HEK293 (cell line): Measurements from ENCODE around the gene APC2.

Experiments
- CTCF ChIA-PET: fragments of 350-600 bp; formaldehyde crosslinking; extraction: SDS; loops from one replicate; lab custom pipeline; 2021; ENCODE audit warnings: antibody characterized with exemption; lab: Yijun Ruan, JAX
- POLR2A ChIA-PET: fragments of 300-600 bp; formaldehyde crosslinking; extraction: SDS; loops from one replicate; lab custom pipeline; 2020; ENCODE audit warnings: antibody characterized with exemption, inconsistent platforms; lab: Yijun Ruan, JAX
- H3K27ac ChIP-seq: fragments of 200-500 bp; sonication (Bioruptor generic); 2 replicates; pipeline ENCODE4 v1.5.1; 2014; ENCODE audit warnings: low read depth, low read length, control low read depth, inconsistent platforms; ENCODE audit errors: extremely low read depth
- H3K36me3 ChIP-seq, 2 experiments: fragments of 200-500 bp in 1 of 2; sonication (Bioruptor generic) in 1 of 2; 1 replicate in 1 of 2; 2 replicates in 1 of 2; pipeline ENCODE4 v1.5.1; 2014 to 2017; ENCODE audit warnings: inconsistent platforms in 2 of 2, low read length in 2 of 2; ENCODE audit not compliant: control insufficient read depth in 2 of 2, insufficient read depth in 1 of 2
- H3K4me1 ChIP-seq: fragments of 200-500 bp; sonication (Bioruptor generic); 2 replicates; pipeline ENCODE4 v1.5.1; 2014; ENCODE audit warnings: mild to moderate bottlenecking, low read length, inconsistent platforms; ENCODE audit not compliant: control insufficient read depth, insufficient read depth
- H3K4me3 ChIP-seq: 2 replicates; pipeline ENCODE4 v1.5.1; 2011; ENCODE audit warnings: low read depth, mild to moderate bottlenecking, control low read depth, low read length, moderate library complexity
- H3K9me3 ChIP-seq: fragments of 200-500 bp; sonication (Bioruptor generic); 2 replicates; pipeline ENCODE4 v1.5.1; 2014; ENCODE audit warnings: low read depth, low read length, inconsistent platforms; ENCODE audit not compliant: control insufficient read depth, insufficient read depth
- GLIS1 ChIP-seq: fragments of 450-650 bp; formaldehyde crosslinking; IDR thresholded peaks from 2 replicates; pipeline ENCODE4 v1.5.1; 2016; ENCODE audit warnings: missing biosample characterization, missing genetic modification characterization
- KLF10 ChIP-seq: fragments of 450-650 bp; IDR thresholded peaks from 2 replicates; pipeline ENCODE4 v1.5.1; 2018; ENCODE audit warnings: missing biosample characterization, mild to moderate bottlenecking, missing genetic modification characterization
- KLF16 ChIP-seq: fragments of 450-650 bp; formaldehyde crosslinking; IDR thresholded peaks from 2 replicates; pipeline ENCODE4 v1.5.1; 2017; ENCODE audit warnings: missing biosample characterization, missing genetic modification characterization
- KLF8 ChIP-seq: fragments of 450-650 bp; formaldehyde crosslinking; IDR thresholded peaks from 2 replicates; pipeline ENCODE4 v1.5.1; 2016; ENCODE audit warnings: missing biosample characterization, missing genetic modification characterization
- SP7 ChIP-seq: fragments of 450-650 bp; formaldehyde crosslinking; IDR thresholded peaks from 2 replicates; pipeline ENCODE4 v1.5.1; 2016; ENCODE audit warnings: missing biosample characterization, missing genetic modification characterization
- YY1 ChIP-seq: fragments of 450-650 bp; formaldehyde crosslinking; IDR thresholded peaks from 2 replicates; pipeline ENCODE4 v1.5.1; 2018; ENCODE audit warnings: missing biosample characterization, missing genetic modification characterization
- ZBTB21 ChIP-seq: fragments of 450-650 bp; formaldehyde crosslinking; IDR thresholded peaks from 2 replicates; pipeline ENCODE4 v1.5.1; 2017; ENCODE audit warnings: missing biosample characterization, missing genetic modification characterization
- ZBTB49 ChIP-seq: fragments of 450-650 bp; formaldehyde crosslinking; IDR thresholded peaks from 2 replicates; pipeline ENCODE4 v1.5.1; 2016; ENCODE audit warnings: missing biosample characterization, missing genetic modification characterization, low read depth
- ZBTB6 ChIP-seq: fragments of 450-650 bp; formaldehyde crosslinking; IDR thresholded peaks from 2 replicates; pipeline ENCODE4 v1.5.1; 2017; ENCODE audit warnings: missing biosample characterization, missing genetic modification characterization
- ZIC2 ChIP-seq: fragments of 450-650 bp; formaldehyde crosslinking; IDR thresholded peaks from 2 replicates; pipeline ENCODE4 v1.5.1; 2016; ENCODE audit warnings: missing biosample characterization, missing genetic modification characterization
- ZNF114 ChIP-seq: fragments of 450-650 bp; formaldehyde crosslinking; IDR thresholded peaks from 2 replicates; pipeline ENCODE4 v1.5.0; 2017; ENCODE audit warnings: missing biosample characterization, missing genetic modification characterization
- ZNF174 ChIP-seq: fragments of 450-650 bp; formaldehyde crosslinking; IDR thresholded peaks from 2 replicates; pipeline ENCODE4 v1.5.0; 2017; ENCODE audit warnings: missing biosample characterization, mild to moderate bottlenecking, missing genetic modification characterization
- ZNF211 ChIP-seq: fragments of 450-650 bp; formaldehyde crosslinking; IDR thresholded peaks from 2 replicates; pipeline ENCODE4 v1.5.1; 2016; ENCODE audit warnings: low read depth, missing biosample characterization, missing genetic modification characterization
- ZNF26 ChIP-seq: fragments of 450-650 bp; formaldehyde crosslinking; IDR thresholded peaks from 2 replicates; pipeline ENCODE4 v1.5.1; 2016; ENCODE audit warnings: missing biosample characterization, missing genetic modification characterization
- ZNF311 ChIP-seq: fragments of 450-650 bp; formaldehyde crosslinking; IDR thresholded peaks from 2 replicates; pipeline ENCODE4 v1.5.1; 2017; ENCODE audit warnings: missing biosample characterization, missing genetic modification characterization, borderline replicate concordance
- ZNF335 ChIP-seq: fragments of 450-650 bp; formaldehyde crosslinking; conservative IDR thresholded peaks from 2 replicates; pipeline ENCODE4 v1.5.1; 2016; ENCODE audit warnings: missing biosample characterization, missing genetic modification characterization
- ZNF394 ChIP-seq: fragments of 450-650 bp; formaldehyde crosslinking; IDR thresholded peaks from 2 replicates; pipeline ENCODE4 v1.5.1; 2016; ENCODE audit warnings: missing biosample characterization, missing genetic modification characterization, mild to moderate bottlenecking, moderate library complexity, borderline replicate concordance
- ZNF560 ChIP-seq: fragments of 450-650 bp; formaldehyde crosslinking; IDR thresholded peaks from 2 replicates; pipeline ENCODE4 v1.5.1; 2017; ENCODE audit warnings: missing biosample characterization, missing genetic modification characterization, borderline replicate concordance
- ZNF600 ChIP-seq: fragments of 450-650 bp; formaldehyde crosslinking; IDR thresholded peaks from 2 replicates; pipeline ENCODE4 v1.5.1; 2016; ENCODE audit warnings: missing biosample characterization, missing genetic modification characterization
- ZNF624 ChIP-seq: fragments of 450-650 bp; formaldehyde crosslinking; IDR thresholded peaks from 2 replicates; pipeline ENCODE4 v1.5.1; 2017; ENCODE audit warnings: missing biosample characterization, missing genetic modification characterization
- ZNF645 ChIP-seq: fragments of 450-650 bp; formaldehyde crosslinking; IDR thresholded peaks from 2 replicates; pipeline ENCODE4; 2016; ENCODE audit warnings: missing biosample characterization, missing genetic modification characterization
- ZNF654 ChIP-seq: fragments of 450-650 bp; formaldehyde crosslinking; IDR thresholded peaks from 2 replicates; pipeline ENCODE4 v1.5.1; 2016; ENCODE audit warnings: low read depth, missing biosample characterization, missing genetic modification characterization
- ZNF777 ChIP-seq: fragments of 450-650 bp; formaldehyde crosslinking; IDR thresholded peaks from 2 replicates; pipeline ENCODE4 v1.5.1; 2017; ENCODE audit warnings: missing biosample characterization, missing genetic modification characterization, borderline replicate concordance
- ZNF785 ChIP-seq: fragments of 450-650 bp; formaldehyde crosslinking; IDR thresholded peaks from 2 replicates; pipeline ENCODE4 v1.5.1; 2016; ENCODE audit warnings: missing biosample characterization, missing genetic modification characterization

APC2 gene

GRCh38 chr19:1406774-1407527 is 43.0 kb upstream of the APC2 start (continued):
- no peak for TF ChIP-seq ZNF560 (tag by site-specific recombination)
- TF ChIP-seq ZNF785 = peak; percentile 27; the same call in 1 of the 2 replicates
- TF ChIP-seq ZNF600 (tag by site-specific recombination) = peak; percentile 22; the same call in 1 of the 2 replicates
- no peak for TF ChIP-seq ZBTB21 (tag by site-specific recombination)
- TF ChIP-seq KLF16 = 0 out of 2 replicates have a peak, but pooled peaks have one; percentile 13
- TF ChIP-seq SP7 (tag by site-specific recombination) = peak; percentile 78
- no peak for TF ChIP-seq ZNF777 (tag by site-specific recombination)
- peak; percentile 72 for TF ChIP-seq ZBTB6 (tag by site-specific recombination)
- no peak for TF ChIP-seq ZNF114 (tag by site-specific recombination)
- TF ChIP-seq KLF10 (tag by site-specific recombination) = 0 out of 2 replicates have a peak, but pooled peaks have one; percentile 66
- no peak for TF ChIP-seq ZNF26 (tag by site-specific recombination)
- no peak for TF ChIP-seq ZNF645 (tag by site-specific recombination)
- 0 out of 2 replicates have a peak, but pooled peaks have one; percentile 53 for TF ChIP-seq KLF8 (tag by site-specific recombination)
- no peak for TF ChIP-seq ZBTB49 (tag by site-specific recombination)

- peaks cover 0 to 40% of the 10 kb centered on the region in 2 experiments; a peak in 1 of 3 replicates for H3K36me3 ChIP-seq
- peak within 1 kb of the TSS; percentile 98 for H3K27ac ChIP-seq
- no peaks in the 10 kb centered on the region for H3K9me3 ChIP-seq
- ChIA-PET CTCF (no interaction called here), POLR2A (interaction anchor here (1.3 kb wide), 1 partner anchor 138 kb away, joined by 5 read pairs; the partner anchor contains the start of gene CIRBP)
- peak within 1 kb of the TSS; percentile 85 for H3K4me3 ChIP-seq
- peaks cover 9% of the 10 kb centered on the region for H3K4me1 ChIP-seq
- no peak for TF ChIP-seq ZNF394 (tag by site-specific recombination)
- peak; percentile 79 for TF ChIP-seq GLIS1 (tag by site-specific recombination)
- TF ChIP-seq ZNF311 (tag by site-specific recombination) = no peak
- TF ChIP-seq ZNF335 (tag by site-specific recombination) = 0 out of 2 replicates have a peak, but pooled peaks have one; percentile 19
- TF ChIP-seq ZNF624 = no peak
- TF ChIP-seq ZNF211 (tag by site-specific recombination) = no peak
- no peak for TF ChIP-seq ZNF654 (tag by site-specific recombination)
- no peak for TF ChIP-seq YY1
- peak; percentile 73; the same call in 1 of the 2 replicates for TF ChIP-seq ZIC2 (tag by site-specific recombination)
- no peak for TF ChIP-seq ZNF174 (tag by site-specific recombination)
- no peak for TF ChIP-seq ZNF600 (tag by site-specific recombination)
These were observed 42.2 kb upstream of the APC2 start, which contains the start of gene DAZAP1 for GRCh38 chr19:1407528-1408299. TSS of gene DAZAP1 (plus strand) at chr19:1407586. CDS start at chr19:1407774, 188 bp downstream.
